Measurements from ENCODE around the gene STOX2.

DNA sequence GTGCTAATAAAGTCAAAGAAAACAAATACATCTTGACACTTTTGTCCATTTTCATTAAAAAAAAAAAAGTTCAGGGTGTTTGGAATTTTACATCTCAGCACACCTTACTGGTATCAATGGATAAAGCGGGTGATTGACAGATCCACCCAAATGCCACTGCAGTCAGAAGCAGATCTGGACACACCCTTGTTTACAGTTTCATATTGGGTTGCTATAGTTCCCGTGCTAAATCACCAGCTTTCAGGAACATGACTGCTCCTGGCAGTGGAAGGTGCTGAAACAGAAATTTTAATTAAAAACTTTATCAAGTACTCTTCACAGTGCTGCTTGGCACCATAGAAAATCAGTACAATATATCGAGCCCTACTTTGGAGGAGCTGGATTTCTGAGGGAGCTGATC is 116.3 kb downstream of the STOX2 start:
- TF ChIP-seq, protein P1, sequence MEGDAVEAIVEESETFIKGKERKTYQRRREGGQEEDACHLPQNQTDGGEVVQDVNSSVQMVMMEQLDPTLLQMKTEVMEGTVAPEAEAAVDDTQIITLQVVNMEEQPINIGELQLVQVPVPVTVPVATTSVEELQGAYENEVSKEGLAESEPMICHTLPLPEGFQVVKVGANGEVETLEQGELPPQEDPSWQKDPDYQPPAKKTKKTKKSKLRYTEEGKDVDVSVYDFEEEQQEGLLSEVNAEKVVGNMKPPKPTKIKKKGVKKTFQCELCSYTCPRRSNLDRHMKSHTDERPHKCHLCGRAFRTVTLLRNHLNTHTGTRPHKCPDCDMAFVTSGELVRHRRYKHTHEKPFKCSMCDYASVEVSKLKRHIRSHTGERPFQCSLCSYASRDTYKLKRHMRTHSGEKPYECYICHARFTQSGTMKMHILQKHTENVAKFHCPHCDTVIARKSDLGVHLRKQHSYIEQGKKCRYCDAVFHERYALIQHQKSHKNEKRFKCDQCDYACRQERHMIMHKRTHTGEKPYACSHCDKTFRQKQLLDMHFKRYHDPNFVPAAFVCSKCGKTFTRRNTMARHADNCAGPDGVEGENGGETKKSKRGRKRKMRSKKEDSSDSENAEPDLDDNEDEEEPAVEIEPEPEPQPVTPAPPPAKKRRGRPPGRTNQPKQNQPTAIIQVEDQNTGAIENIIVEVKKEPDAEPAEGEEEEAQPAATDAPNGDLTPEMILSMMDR (IDR thresholded peaks at IDR 0.05; ENCODE audit: low read length) = no peak
- TF ChIP-seq EZH2 (IDR thresholded peaks at IDR 0.05; ENCODE audit: borderline replicate concordance, low read length) = no peak

Measured in OCI-LY1 (cell line).